NCI-H69 (cell line): ENCODE results near the gene LLGL2.

Experiments
- DNase-seq: peaks from one replicate; lab custom pipeline; 2025; lab: John Stamatoyannopoulos, UW

Gene LLGL2

DNA sequence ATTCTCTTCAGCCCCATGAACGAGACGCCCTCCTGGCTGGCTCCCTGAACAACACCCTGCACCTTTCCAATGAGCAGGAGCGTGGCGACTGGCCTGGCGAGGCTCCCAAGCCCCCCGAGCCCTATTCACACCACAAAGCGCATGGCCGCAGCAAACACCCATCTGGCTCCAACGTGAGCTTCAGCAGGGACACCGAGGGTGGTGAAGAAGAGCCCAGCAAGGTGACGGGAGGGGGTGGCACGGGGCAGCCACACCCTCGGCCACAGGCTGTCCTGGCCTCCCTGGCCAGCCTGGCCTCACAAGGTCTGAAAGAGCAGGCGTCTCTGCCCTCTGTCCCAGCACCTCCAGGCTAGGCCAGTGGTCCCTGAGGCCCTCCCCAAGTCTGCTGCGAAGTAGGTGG is 33.8 kb upstream of the LLGL2 start:
- DNase-seq = no peak

DNA sequence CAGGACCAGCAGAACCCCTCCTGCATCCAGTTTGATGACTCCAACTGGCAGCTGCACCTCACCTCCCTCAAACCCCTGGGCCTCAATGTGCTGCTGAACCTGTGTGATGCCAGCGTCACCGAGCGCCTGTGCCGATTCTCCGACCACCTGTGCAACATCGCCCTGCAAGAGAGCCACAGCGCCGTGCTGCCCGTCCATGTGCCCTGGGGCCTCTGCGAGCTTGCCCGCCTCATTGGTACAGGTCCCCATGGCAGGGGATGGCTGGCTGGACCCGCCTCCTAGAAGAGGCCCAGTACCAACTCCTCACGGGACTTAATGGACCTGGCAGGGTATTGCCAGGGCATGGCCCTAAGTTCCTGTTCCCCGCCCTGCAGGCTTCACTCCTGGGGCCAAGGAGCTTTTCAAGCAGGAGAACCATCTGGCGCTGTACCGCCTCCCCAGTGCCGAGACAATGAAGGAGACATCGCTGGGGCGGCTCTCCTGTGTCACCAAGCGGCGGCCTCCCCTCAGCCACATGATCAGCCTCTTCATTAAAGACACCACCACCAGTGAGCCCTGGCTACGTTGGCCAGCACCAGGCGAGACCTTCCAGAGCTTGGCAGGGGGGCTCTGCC is 32.8 kb upstream of the LLGL2 start:
- DNase-seq = peak; percentile 44

DNA sequence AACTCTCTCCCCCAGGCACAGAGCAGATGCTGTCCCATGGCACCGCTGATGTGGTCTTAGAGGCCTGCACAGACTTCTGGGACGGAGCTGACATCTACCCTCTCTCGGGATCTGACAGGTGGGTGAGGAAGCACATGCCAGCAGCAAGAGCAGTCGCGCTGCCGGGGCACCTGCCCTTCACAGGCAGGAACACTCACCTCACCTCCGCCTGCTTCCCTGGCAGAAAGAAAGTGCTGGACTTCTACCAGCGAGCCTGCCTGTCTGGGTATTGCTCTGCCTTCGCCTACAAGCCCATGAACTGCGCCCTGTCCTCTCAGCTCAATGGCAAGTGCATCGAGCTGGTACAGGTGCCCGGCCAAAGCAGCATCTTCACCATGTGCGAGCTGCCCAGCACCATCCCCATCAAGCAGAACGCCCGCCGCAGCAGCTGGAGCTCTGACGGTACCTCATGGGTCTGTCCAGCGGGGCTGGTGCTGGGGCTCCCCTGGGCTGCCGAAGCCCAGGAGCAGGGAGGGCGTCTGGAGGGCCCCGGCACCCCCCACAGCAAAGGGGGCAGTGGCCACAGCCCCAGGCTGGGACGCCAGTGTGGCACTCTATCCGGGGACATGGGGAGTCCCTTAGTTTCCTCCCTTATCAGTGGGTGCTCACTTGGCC is 31.9 kb upstream of the LLGL2 start:
- DNase-seq = no peak

DNA sequence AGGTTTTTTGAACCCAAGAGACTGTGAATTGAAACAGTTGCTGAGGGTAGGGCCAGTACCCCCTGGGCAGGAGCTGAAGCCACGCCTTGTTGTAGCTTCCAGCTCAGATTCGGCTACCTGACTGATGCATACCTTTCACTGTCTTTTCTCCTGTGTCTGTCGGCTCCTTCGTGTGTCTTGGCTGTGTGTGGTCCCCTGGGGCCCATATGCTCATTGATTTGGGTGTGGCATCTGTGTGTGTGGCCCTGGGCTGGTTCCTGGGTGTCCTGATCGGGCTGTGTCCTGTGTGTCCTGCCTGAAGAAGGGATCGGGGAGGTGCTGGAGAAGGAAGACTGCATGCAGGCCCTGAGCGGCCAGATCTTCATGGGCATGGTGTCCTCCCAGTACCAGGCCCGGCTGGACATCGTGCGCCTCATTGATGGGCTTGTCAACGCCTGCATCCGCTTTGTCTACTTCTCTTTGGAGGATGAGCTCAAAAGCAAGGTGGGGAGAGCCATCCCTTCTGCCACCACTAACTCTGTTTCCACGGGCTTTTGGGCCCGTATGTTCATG is 31.1 kb upstream of the LLGL2 start:
- DNase-seq = no peak

DNA sequence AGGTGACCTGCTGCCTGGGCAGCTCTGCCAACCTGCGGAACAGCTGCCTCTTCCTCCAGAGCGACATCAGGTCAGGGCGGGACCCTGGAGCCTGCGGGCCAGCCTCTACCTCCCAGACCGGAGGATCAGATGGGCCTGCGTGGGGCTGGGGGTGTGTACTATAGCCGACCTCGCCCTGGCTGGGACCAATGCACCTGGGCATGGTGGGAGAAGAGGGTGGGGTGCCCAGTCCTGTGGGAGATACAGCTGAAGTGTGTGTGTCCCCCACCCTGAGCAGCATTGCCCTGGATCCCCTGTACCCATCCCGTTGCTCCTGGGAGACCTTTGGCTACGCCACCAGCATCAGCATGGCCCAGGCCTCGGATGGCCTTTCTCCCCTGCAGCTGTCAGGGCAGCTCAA is 29.5 kb upstream of the LLGL2 start:
- no peak for DNase-seq

DNA sequence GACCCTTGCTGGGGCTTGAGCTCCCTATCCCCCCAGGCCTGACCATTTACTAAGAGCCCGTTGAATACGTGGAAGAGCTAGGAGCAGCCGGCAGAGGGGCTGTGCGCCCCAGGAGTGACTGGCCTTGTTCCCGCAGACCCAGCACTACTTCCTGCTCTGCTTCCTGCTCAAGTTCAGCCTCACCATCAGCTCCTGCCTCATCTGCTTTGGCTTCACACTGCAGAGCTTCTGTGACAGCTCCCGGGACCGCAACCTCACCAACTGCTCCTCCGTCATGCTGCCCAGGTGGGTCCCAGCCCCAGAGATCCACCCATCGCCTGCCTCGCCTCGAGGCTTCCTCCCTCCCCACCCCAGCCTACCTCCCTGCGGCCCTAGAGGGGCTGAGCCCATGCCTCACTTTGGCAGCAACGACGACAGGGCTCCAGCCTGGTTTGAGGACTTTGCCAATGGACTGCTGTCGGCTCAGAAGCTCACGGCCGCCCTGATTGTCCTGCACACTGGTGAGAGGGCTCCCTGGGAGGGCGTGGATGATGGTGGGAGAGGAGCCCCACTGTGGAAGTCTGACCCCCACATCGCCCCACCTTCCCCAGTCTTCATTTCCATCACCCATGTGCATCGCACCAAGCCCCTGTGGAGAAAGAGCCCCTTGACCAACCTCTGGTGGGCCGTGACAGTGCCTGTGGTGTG is 27.3 kb upstream of the LLGL2 start:
- no peak for DNase-seq

DNA sequence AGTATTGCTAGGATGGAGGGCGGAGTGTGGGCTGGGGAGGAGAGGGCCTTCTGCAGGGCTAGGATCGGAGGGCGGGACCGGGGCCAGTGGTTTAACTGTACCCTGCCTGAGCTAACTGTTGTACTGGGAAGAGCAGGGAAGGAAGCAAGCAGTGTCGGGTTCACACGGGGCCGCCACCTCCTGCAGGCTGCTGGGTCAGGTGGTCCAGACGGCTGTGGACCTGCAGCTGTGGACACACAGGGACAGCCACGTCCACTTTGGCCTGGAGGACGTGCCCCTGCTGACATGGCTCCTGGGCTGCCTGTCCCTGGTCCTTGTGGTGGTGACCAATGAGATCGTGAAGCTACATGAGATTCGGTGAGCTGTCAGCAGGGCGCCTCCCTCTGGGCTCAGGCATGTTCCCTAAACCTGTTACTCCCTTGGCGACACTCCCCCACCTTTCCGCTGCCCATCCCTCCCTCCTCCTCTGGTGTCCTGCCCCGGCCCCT is 26.7 kb upstream of the LLGL2 start:
- DNase-seq = no peak

DNA sequence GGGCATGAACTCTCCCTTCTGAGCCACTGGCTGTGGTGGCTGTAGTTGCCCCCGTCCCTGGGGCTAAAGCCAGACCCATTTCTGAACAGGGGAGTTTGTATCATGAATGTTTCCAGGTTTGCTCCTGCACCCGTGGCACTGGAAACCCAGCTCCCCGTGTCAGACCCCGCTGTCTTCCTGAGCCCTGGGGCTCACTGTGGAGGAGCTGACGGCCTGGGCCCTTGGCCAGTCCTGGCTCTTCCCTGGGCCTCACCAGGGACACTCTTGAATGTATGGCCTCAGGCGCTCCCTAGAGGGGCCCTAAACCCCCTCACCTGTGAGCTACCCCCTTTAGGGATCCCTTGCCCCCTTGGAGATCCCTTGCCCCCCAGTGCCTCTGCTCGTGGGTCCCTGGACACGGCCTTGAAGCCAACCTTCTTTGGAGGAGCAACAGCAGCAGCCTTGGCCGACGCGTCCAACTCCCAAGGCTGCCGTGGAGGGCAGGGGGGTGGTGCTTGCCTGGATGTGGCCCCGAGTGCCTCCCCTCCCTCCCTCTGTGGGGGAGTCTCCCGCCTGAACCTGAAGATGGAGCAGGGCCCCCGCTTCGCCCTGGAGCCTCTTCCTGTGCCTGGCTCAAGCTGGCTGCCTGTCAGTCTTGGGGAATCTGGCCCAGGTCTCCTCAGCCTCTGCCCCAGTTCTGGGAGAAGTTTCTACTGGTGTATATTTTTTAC is 26.0 kb upstream of the LLGL2 start:
- no peak for DNase-seq

DNA sequence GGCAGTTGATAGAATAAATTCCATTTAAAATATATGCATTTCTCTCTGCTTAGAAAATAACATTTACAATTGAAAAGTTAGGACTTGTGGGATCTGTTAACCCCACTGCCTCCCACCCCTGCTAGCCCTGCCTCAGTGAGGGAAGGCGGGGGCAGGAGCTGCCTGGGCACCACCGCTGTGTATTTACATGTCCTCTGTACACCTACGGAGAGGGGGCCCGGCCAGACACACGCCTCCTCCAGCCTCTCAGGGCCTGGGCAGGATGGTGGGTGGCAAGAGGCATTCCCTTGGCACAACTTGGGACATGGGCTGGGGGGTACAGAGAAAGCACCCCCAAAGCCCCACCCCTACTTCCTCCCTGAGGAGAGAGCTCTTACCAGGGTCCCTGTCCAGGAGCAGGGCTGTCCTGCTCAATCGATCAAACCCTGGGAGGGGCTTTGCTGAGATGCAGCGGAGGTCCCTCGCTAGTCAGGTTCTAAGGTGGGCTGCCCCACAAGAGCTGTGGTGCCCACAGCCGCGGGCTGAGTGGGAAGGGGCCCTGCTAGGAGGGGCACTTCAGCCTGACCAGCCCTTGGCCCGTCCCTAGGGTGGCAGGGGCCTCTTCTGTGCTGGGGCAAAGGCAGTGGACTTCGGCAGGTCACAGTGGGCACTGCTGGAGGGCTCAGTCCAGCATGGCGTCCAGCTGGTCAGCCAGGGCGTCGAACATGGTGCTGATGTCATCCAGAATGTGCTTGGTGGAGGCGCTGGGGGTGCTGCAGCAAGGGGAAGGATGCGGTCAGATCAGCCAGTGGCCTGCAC is 24.9 kb upstream of the LLGL2 start:
- no peak for DNase-seq

DNA sequence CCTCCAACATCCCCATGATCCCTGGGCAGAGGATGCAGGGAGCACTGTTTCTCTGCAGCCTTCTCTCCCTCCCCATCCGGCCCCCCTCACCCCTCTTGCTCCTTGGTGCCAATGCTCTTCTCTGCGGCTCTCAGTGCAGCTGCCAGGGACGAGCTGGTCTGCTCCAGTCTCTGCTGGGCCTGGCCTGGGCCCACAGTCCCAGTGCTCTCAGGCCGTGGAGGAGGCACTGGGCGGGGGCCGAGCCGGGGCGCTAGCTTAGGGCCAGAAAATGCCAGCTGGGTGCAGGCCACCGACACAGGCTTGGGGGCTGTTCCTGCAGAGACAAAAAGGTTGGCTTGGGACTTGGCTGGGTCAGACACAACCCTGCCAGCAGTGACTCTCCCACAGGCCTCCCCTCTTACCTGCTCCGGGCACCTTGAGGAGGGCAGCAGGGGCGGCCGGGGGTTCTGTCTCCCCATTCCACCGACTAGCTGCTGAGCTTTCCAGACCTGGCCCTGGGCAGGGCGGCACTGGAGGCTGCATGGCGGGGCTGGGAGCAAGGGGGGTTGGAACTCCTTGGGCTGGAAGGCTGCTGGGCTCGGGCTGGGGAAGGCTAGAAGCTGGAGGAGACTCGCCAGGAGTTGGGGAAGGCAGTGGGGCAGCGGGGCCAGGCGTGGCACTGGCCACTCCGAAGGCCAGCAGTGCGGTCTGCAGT is 24.0 kb upstream of the LLGL2 start:
- no peak for DNase-seq

DNA sequence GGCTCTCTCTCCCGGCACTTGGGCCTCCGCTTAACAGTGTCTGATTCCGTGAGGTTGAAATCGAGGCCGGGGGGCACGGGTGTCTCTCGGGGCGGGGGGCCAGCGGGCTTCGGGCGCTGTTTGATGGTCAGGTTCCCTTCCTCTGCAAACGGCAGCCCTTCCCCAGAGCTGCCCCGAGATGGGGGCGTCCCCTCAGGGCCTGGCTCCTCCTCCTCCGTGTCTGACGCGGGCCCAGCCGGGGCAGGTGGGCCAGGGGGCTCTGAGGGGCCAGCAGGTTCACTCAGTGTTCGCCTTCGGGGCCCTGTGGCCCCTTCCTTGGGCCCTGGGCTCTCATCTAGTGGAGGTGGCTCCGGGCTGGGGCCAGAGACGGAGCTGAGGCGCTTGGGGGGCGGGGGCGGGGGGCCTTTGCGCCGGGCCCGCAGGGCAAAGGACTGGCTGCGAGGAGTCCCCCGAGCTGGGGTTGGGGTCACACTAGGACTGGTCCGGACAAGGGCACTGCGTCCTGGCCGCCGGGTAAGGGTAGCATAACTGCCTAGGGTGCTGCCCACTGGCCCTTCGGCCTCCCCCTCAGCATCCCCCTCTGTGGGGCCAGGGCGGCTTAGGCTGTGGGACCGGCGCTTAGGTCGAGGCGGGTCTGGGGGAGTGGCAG is 23.3 kb upstream of the LLGL2 start:
- DNase-seq = no peak

DNA sequence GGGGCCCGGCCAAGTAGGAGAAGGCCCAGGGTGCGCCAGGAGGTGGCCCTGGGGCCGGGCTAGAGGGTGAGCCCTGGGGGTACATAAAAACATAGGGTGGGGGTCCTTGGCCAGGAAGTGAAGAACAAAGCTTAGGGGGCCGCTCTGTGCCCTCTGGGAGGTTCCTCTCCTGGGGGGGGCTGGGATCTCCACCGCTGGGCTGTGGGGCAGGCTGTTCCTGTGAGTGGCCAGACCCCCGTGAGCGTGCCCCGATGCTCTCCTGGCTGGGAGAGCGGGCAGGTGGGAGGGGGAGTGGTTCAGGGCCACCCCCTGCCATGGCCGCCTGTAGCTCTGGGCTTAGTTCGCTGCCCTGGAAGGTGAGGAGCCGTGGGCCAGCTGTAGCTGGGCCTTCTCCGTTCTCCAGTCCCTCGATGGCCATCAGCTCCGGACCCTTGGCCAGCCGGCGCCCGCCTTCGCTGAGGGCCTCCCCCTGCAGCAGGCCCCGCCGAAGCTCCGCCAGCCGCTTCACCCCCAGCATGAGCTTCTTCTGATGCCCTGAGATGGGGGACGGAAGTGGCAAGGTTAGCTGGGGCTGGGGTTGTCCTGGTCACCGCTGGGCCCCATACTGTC is 22.7 kb upstream of the LLGL2 start:
- no peak for DNase-seq

DNA sequence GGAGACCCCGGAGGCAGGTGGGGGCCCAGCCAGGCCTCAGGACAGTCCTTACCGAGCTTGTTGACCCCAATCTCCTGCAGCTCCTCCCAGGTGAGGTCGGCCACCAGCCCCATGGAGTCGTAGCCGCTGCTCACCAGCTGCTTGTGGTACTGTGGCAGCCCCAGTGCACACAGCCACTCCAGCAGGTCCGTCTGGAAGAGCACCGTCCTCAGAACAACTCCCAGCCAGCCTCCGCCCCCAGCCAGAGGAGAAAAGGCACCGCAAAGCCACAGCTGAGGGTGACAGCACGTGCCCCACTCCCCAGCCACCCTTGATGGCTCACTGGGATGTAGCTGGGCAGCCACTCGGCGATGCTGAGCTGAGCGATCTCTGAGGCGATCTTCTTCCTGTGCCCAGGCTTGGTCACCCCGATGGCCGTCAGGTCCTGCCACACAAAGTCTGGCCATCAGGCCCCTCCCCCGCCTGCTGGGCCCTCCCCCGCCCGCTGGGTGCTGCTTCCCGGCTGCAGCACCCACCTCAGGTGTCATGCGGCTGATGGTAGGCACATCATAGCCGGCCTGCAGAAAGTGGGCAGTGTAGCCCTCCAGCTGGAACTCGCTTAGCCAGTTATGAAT is 22.1 kb upstream of the LLGL2 start:
- no peak for DNase-seq

DNA sequence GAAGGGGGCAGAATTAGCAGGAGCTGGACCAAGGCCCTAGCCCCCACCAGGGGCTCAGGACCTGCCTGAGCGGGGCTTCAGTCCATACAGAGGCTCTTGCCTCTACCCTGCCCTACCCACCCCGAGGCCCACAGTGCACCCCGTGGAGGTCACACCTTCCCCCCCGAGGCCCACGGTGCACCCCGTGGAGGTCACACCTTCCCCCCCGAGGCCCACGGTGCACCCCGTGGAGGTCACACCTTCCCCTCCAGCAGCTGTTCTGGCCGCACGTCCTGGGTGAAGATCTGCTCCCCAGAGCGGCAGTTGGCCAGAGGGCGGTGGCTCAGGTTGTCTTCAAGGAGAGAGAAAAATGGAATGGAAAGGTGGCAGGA is 21.5 kb upstream of the LLGL2 start:
- no peak for DNase-seq

DNA sequence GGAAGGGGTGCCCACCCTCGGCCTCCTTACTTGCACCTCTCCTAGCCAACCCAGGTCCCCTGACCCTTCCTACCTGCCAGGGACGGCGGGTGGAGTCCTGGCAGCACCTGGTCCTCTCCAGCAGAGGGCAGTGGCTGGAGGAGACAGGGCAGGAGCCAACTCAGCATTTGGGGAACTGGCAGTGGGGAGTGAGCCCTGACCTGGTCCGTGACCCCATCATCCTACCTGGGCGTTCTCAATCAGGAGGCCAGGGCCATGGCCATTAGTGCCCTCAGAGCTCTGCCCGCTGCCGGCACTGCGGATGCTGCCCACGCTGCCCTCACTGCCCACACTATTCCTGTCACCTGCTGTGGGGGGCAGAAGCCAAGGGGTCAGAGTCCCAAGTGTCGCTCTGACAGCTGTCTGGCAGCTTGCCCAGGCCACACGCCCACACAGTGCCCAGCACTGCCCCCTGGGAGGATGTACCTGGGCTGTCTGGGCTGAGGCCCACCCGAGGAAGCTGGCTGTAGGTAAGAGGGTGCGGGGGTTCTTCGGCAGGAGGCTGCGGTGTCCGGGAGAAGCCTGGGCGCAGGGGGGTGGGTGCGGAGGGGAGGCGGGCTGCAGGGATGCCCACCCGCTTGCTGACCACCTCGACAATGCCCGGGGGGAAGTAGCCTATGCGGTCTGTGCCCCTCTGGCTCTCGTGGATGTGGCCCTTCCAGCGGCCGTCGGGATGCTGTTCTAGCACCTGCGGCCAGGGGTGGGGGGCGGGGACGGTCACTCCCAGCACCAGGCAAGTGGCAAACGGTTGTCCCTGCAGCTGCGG is 20.9 kb upstream of the LLGL2 start:
- DNase-seq = peak; percentile 46

DNA sequence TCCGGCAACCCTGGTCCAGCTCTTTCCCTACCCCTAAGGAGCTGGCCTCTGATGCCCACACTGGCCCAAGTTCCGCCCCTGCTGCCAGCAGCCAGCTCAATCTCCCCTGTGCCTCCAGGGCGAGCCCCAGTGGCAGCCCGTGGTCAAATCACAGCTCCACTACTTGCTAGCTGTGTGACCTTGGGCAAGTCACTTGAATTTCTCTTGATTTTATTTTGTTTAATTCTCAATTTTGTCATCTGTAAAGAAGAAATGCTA is 20.4 kb upstream of the LLGL2 start:
- no peak for DNase-seq

DNA sequence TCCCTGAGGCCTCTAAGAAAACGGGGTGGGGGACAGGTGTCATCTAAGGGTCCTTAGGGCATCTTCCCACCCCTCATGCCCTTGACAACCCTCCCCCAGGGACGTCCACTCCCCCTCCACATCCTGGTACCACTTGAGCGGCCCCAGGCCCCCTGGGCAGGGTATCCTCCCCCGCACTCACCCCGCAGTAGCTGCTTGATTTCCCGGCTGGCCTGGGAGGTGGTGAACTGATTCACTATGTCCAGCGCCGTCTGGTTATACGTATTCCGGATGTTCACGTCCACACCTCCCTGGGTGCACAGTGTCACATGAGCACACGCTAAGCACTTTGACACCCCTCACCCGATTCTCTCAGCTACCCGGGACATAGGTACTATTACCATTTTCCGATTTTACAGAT is 19.9 kb upstream of the LLGL2 start:
- no peak for DNase-seq

DNA sequence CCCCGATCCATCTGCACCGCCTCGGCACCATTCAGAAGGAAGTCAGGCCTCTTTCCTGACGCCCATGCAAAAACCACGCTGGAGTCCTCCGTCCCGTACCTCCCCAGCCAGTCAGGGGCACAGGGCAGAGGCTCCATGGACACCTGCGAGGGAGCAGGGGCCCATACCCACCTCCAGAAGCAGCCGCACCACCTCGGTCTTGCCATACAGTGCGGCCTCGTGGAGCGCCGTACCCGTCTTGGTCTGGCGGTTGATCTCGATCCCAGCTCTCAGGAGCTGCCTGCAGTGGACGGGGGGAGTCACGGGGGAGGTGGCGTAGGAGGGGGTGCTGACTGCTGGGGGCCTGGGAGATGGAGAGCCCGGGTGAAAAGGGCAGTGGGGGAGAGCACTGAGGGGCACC is 19.4 kb upstream of the LLGL2 start:
- no peak for DNase-seq

DNA sequence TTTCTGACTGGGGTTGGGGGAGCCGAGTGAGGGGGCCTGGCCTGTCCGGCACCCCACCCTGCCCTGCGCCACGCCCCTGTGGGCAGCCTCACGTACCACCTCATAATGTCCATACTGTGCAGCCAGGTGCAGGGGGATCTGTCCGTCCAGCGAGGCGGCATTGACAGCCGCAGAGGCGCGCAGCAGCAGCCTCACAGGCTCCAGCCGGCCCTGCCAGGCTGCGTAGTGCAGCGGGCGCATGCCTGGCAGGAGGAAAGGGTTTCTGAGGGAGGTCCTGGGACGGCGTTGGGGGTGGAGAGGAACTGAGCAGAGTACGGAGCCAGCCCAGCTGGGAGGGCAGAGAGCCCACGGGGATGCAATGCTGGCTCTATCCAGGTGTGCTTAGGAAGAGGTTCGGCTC is 18.6 kb upstream of the LLGL2 start:
- no peak for DNase-seq
